Glutamatergic neuron (in vitro differentiated cells): ENCODE results near the gene C16orf78. TPM values are rescaled to one million over a fixed set of nuclear protein-coding genes. Genes with fewer than 3 reads are reported as not detected.

ENCODE experiments used
- DNase-seq: peaks from one replicate; pipeline ENCODE4 v3.0.0; 2022
- H3K27ac Mint-ChIP-seq: one replicate; pipeline ENCODE4 v1.8.0; 2020; ENCODE audit warnings: mild to moderate bottlenecking, mixed read lengths, inconsistent platforms; ENCODE audit not compliant: unreplicated experiment
- H3K27me3 Mint-ChIP-seq: one replicate; pipeline ENCODE4 v1.8.0; 2020; ENCODE audit warnings: mild to moderate bottlenecking, moderate library complexity, mixed read lengths, inconsistent platforms; ENCODE audit not compliant: unreplicated experiment
- H3K36me3 Mint-ChIP-seq: one replicate; pipeline ENCODE4 v1.8.0; 2020; ENCODE audit warnings: mild to moderate bottlenecking, mixed read lengths, inconsistent platforms; ENCODE audit not compliant: unreplicated experiment
- H3K4me1 Mint-ChIP-seq: one replicate; pipeline ENCODE4 v1.8.0; 2020; ENCODE audit warnings: mild to moderate bottlenecking, low read depth, mixed read lengths, inconsistent platforms; ENCODE audit not compliant: unreplicated experiment
- H3K4me3 Mint-ChIP-seq: one replicate; pipeline ENCODE4 v1.8.0; 2020; ENCODE audit warnings: mild to moderate bottlenecking, mixed read lengths, inconsistent platforms; ENCODE audit not compliant: unreplicated experiment
- H3K9me3 Mint-ChIP-seq: one replicate; pipeline ENCODE4 v1.8.0; 2020; ENCODE audit warnings: mild to moderate bottlenecking, moderate library complexity, mixed read lengths, inconsistent platforms; ENCODE audit not compliant: unreplicated experiment
- total RNA-seq: library from RNA; stranded (reverse); fragmentation: NEBNext Ultra II Directional; extraction: Animal tissue kit (Norgen Biotek cat#: 25700); gene quantifications from one replicate; pipeline ENCODE4 v1.2.1, GENCODE V29; 2021; ENCODE audit not compliant: unreplicated experiment
- TF ChIP-seq, protein P1 (sequence below): fragments of 200-600 bp; sonication (generic); IDR thresholded peaks from one replicate; pipeline ENCODE4 v1.5.0; 2021; ENCODE audit not compliant: partially characterized antibody, unreplicated experiment

C16orf78 gene
- total RNA-seq, 1 donor from 2014 or later: not detected

DNA sequence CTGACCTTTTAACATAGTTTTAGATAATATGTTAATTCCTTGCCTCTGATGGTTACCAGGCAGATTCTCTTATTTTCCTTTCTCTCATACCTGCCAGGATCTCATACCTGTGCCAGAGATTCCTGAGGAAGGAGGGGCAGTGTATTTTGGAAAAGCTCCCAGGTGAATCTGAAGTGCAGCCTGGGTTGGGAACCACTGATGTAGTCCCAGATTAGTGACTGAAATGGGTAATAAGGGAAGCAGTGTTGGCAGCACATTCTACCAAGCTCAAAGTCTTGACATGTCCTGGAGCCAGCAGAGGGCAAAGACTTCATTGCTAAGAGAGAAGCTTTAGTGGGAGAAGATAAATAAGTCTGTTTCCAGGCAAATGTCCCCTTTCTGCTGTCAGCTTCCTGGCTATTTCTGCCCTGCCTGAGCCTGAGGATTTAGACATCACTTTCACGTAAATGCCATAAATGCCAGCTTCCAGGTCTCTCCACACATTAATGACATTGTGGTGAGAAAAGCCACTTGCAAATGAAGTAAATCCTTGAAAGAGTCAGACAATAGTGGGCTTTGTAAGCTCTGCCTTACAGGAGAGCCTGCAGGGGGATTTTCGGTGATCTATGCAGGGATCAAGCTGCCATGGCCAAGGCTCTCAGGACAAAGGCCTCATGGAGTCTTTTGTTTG is 40.9 kb upstream of the C16orf78 start:
- peaks cover 5% of the 10 kb centered on the region for H3K4me1 Mint-ChIP-seq
- no peak for DNase-seq

DNA sequence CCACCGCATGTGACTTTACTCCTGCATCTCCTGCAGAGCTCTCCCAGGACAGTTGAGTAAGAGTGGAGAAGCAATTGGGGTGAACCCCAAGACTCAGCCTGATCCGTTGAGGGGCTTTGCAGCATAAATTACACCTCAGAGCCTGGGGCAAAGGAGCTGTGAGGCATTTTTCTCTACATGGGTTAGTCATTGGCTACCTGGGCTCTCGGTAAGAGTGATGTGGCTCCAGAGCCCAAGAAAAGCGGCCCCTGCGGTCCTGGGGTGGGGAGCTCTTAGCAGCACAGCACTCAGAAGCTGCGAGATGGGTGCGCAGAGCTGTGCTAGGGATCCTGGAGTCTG is 40.4 kb upstream of the C16orf78 start:
- Mint-ChIP-seq H3K4me1 (peaks cover 6% of the 10 kb centered on the region), H3K4me3 (no peak overlapping the region), H3K36me3 (no peaks in the 10 kb centered on the region), H3K27me3 (peaks cover 2% of the 10 kb centered on the region), H3K27ac (no peak overlapping the region), H3K9me3 (peaks cover 3% of the 10 kb centered on the region)
- TF ChIP-seq, protein P1, sequence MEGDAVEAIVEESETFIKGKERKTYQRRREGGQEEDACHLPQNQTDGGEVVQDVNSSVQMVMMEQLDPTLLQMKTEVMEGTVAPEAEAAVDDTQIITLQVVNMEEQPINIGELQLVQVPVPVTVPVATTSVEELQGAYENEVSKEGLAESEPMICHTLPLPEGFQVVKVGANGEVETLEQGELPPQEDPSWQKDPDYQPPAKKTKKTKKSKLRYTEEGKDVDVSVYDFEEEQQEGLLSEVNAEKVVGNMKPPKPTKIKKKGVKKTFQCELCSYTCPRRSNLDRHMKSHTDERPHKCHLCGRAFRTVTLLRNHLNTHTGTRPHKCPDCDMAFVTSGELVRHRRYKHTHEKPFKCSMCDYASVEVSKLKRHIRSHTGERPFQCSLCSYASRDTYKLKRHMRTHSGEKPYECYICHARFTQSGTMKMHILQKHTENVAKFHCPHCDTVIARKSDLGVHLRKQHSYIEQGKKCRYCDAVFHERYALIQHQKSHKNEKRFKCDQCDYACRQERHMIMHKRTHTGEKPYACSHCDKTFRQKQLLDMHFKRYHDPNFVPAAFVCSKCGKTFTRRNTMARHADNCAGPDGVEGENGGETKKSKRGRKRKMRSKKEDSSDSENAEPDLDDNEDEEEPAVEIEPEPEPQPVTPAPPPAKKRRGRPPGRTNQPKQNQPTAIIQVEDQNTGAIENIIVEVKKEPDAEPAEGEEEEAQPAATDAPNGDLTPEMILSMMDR: no peak
- no peak for DNase-seq

More for the DNA sequence above, 40.9 kb upstream of the C16orf78 start:
- Mint-ChIP-seq H3K27ac (no peak overlapping the region), H3K36me3 (no peaks in the 10 kb centered on the region), H3K4me3 (no peak overlapping the region), H3K9me3 (peaks cover 3% of the 10 kb centered on the region), H3K27me3 (peaks cover 2% of the 10 kb centered on the region)
- TF ChIP-seq, protein P1: no peak

GRCh38 chr16:49335828-49336227 is 37.8 kb upstream of the C16orf78 start:
- TF ChIP-seq, protein P1: no peak
- no peak overlapping the region for H3K27ac Mint-ChIP-seq
- H3K9me3 Mint-ChIP-seq: peaks cover 3% of the 10 kb centered on the region
- H3K27me3 Mint-ChIP-seq: peaks cover 2% of the 10 kb centered on the region
- no peak overlapping the region for H3K4me3 Mint-ChIP-seq
- peaks cover 15% of the 10 kb centered on the region for H3K4me1 Mint-ChIP-seq
- no peaks in the 10 kb centered on the region for H3K36me3 Mint-ChIP-seq
- DNase-seq: no peak

GRCh38 chr16:49336581-49336980 is 37.0 kb upstream of the C16orf78 start:
- peaks cover 2% of the 10 kb centered on the region for H3K27me3 Mint-ChIP-seq
- H3K4me1 Mint-ChIP-seq: peaks cover 15% of the 10 kb centered on the region
- no peaks in the 10 kb centered on the region for H3K36me3 Mint-ChIP-seq
- TF ChIP-seq, protein P1: no peak
- H3K9me3 Mint-ChIP-seq: peaks cover 5% of the 10 kb centered on the region
- no peak for DNase-seq
- H3K27ac Mint-ChIP-seq: no peak overlapping the region
- no peak overlapping the region for H3K4me3 Mint-ChIP-seq

DNA sequence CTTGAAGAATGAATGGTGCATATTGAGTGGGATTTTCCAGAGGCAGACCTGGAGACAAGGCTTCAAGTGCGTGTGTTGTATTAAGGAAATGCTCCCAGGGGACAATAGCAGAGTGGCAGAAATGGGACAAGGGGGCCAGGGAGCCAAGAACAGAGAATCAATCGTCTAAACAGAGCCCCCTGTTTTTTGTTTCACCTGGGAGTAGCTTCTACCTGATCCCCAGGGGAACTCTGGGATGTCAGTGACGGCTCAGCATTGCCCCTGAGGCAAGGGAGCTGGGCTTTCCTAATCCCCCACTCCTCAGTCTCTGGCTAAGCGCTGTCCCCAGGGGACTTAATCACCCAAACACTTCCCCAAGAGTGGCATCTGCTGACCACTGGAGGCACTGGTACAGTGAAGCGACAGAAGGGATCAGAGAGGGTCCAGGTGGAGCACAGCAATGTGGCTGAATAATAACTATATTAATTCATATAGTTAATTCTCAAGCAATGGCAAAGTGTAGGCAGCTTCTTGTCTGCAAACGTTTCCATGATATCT is 35.7 kb upstream of the C16orf78 start:
- H3K27me3 Mint-ChIP-seq: peaks cover 2% of the 10 kb centered on the region
- H3K4me3 Mint-ChIP-seq: no peak overlapping the region
- peaks cover 8% of the 10 kb centered on the region for H3K9me3 Mint-ChIP-seq
- TF ChIP-seq, protein P1: no peak
- H3K36me3 Mint-ChIP-seq: no peaks in the 10 kb centered on the region
- H3K4me1 Mint-ChIP-seq: peaks cover 15% of the 10 kb centered on the region
- DNase-seq: no peak
- H3K27ac Mint-ChIP-seq: peak overlapping the region; percentile 46
